ENCODE measurements around the gene COL11A1.
"Not testable (repeated sequence)": the region's sequence is repeated elsewhere in the genome, so short reads cannot be mapped to it uniquely, and the experiment has no call there.

COL11A1 gene

DNA sequence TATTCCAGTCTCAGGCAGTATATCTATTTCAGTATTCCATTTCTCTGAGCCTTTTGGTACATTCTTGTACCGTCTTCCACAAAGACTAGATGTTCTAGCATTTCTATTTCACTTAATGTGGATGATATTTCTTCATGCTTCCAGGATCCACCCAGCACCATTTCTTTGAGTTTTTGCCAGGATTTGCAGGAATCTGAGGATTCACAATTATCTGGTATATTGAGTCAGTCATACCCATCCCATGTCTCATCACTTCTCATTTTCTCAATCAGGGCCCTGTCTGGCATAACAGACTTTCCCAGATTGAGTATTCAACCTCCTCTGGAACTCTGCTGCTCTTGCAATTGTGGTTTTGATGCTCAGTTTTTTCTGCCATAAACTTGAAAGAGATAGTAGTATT lies 20.9 kb upstream of the COL11A1 start:
- no peak for TF ChIP-seq CTCF (IDR thresholded peaks at IDR 0.05; ENCODE audit: extremely low read depth, missing control alignments)
- no peak for DNase-seq (ENCODE audit: low spot score)

DNA sequence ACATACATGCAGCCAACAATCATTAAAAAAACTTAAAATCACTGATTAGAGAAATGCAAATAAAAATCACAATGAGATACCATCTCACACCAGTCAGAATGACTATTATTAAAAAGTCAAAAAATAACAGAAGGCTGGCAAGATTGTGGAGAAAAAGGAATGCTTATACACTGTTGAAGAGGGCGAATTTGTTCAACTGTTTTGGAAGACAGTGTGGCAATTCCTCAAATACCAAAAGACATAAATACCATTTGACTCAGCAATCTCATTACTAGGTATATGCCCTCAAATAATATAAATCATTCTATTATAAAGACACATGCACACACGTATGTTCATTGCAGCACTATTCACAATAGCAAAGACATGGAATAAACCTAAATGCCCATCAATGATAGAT lies 19.9 kb upstream of the COL11A1 start:
- DNase-seq (ENCODE audit: low spot score) = not testable (repeated sequence)

DNA sequence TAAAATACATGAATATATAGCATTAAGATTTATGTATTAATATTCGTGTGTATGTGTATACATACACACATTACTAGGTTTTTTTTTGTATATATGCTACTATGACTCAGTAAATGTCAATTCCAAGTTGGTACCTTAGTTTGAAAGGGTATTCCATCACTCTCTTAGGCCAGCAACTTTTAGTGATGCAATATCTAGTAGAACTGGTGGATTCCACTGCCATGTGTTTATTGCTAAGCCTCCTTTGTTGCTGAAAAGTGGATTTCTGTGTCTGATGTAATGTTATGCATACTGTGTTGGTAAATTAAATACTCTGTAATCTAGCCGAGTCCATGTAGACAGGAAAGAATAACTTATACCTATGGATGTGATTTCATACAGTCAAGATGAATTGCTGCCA lies 16.9 kb upstream of the COL11A1 start:
- DNase-seq (ENCODE audit: low spot score) = no peak
- no peak for TF ChIP-seq CTCF (IDR thresholded peaks at IDR 0.05; ENCODE audit: extremely low read depth, missing control alignments)

- no peak for DNase-seq (ENCODE audit: low spot score)
- TF ChIP-seq CTCF (IDR thresholded peaks at IDR 0.05; ENCODE audit: extremely low read depth, missing control alignments) = no peak
These were observed 14.8 kb upstream of the COL11A1 start for GRCh38 chr1:103122983-103123720.

GRCh38 chr1:103120981-103121380 lies 12.7 kb upstream of the COL11A1 start:
- no peak for DNase-seq (ENCODE audit: low spot score)
- TF ChIP-seq CTCF (IDR thresholded peaks at IDR 0.05; ENCODE audit: extremely low read depth, missing control alignments) = no peak

DNA sequence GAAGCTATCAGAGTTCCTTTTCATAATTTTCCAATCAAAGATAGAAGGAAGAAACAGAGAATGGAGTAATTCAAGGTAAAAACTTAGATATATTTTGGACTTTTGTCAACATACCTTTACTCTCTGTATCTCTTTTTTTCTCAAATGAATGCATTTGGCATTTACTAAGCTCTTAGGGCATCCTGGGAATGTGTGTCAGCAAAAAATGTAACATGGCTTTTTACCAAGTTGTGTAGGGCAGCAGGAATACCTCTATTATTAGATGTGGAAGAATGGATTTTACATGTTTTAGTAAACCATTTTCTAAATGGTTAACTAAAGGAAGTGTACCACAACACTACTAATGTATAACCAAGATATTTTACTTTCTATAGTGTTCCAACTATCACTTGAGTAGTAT lies 4.2 kb upstream of the COL11A1 start:
- no peak for TF ChIP-seq CTCF (IDR thresholded peaks at IDR 0.05; ENCODE audit: extremely low read depth, missing control alignments)
- no peak for DNase-seq (ENCODE audit: low spot score)

DNA sequence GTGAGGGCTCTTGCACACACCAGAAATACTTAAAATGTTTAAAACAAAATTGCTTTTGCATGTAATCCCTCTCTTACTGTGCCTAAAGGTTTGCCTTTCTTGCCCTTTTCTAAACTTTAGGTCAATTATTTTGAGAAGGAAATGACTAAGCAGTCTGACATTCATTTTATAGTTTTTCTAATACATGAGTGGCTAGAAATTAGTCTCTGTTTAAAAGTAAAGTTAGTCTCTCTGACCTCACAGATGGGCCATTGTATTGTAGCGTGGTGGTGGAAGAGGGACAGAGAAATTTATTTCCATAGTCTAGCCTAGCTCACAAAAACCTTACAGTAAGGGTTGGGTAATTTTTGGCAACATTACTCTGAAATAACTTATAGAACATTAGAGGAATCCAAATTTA lies 3.6 kb upstream of the COL11A1 start:
- no peak for DNase-seq (ENCODE audit: low spot score)
- TF ChIP-seq CTCF (IDR thresholded peaks at IDR 0.05; ENCODE audit: extremely low read depth, missing control alignments) = no peak

DNA sequence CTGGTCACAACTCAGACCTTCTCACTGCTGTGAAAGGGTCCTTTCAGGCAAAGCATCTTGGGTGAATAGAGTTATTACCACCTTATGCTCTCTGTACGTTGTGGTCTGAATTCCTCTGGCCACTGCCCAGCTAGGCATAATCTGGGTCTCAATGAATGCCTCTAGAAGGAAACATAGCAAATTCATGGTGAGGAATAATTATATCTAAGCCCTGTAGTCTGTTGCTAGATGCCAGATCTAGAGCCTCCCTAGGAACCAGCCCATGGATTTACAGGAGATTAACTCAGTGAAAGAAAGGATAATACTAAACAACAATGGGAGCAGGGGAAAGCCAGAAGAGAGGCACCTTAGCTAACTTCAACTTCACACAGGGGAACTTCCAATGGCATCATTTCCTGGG lies 2.4 kb upstream of the COL11A1 start:
- DNase-seq (ENCODE audit: low spot score) = no peak
- TF ChIP-seq CTCF (IDR thresholded peaks at IDR 0.05; ENCODE audit: extremely low read depth, missing control alignments) = no peak
